NB4 (cell line): ENCODE results near the gene FAM43B.

Experiments used
- DNase-seq: peaks from one replicate; pipeline ENCODE4 v3.0.0; 2010; ENCODE audit warnings: low read depth
- H3K4me3 ChIP-seq: one replicate; pipeline ENCODE4 v1.5.1; 2011; ENCODE audit warnings: mild to moderate bottlenecking, low read depth, low read length, moderate library complexity
- CTCF ChIP-seq: IDR thresholded peaks from one replicate; pipeline ENCODE4 v1.5.1; 2012; ENCODE audit warnings: low read depth, low read length
- MAX ChIP-seq: IDR thresholded peaks from 2 replicates; pipeline ENCODE4 v1.6.1; 2011; ENCODE audit warnings: low read depth, low read length
- MYC ChIP-seq: IDR thresholded peaks from 2 replicates; pipeline ENCODE4 v1.6.1; 2011; ENCODE audit warnings: low read depth, low read length
- POLR2A ChIP-seq: IDR thresholded peaks from 2 replicates; pipeline ENCODE4 v1.6.1; 2011; ENCODE audit warnings: mild to moderate bottlenecking; ENCODE audit not compliant: insufficient read length; ENCODE audit errors: extremely low read depth

Gene FAM43B

GRCh38 chr1:20530901-20531300 lies 21.5 kb upstream of the FAM43B start:
- TF ChIP-seq POLR2A (no peak), MYC (no peak), MAX (no peak), CTCF (no peak)
- no peak for DNase-seq
- H3K4me3 ChIP-seq, result no peak overlapping the region

GRCh38 chr1:20533635-20534034 lies 18.7 kb upstream of the FAM43B start:
- no peak for DNase-seq
- H3K4me3 ChIP-seq, result no peak overlapping the region
- TF ChIP-seq MAX (no peak), MYC (no peak), POLR2A (no peak), CTCF (no peak)

GRCh38 chr1:20534659-20535417 lies 17.5 kb upstream of the FAM43B start:
- H3K4me3 ChIP-seq, result no peak overlapping the region
- TF ChIP-seq MAX (no peak), POLR2A (no peak), MYC (no peak), CTCF (no peak)
- DNase-seq, result no peak

GRCh38 chr1:20538227-20538626 lies 14.1 kb upstream of the FAM43B start:
- DNase-seq, result no peak
- TF ChIP-seq MAX, result no peak
- TF ChIP-seq POLR2A, result no peak
- no peak for TF ChIP-seq CTCF
- no peak for TF ChIP-seq MYC
- no peak overlapping the region for H3K4me3 ChIP-seq

GRCh38 chr1:20538760-20539551 lies 13.4 kb upstream of the FAM43B start:
- DNase-seq, result no peak

More at GRCh38 chr1:20538760-20539551, 13.4 kb upstream of the FAM43B start:
- no peak for TF ChIP-seq MAX
- no peak for TF ChIP-seq POLR2A
- no peak for TF ChIP-seq CTCF
- no peak for TF ChIP-seq MYC
- H3K4me3 ChIP-seq, result no peak overlapping the region
